HEK293 (cell line): Measurements from ENCODE around the gene SLC35G2.
A peak's percentile ranks its signal among the peaks of the same experiment; 100 is the strongest.

Experiments used
- CTCF ChIA-PET: fragments of 350-600 bp; formaldehyde crosslinking; extraction: SDS; loops from one replicate; lab custom pipeline; 2021; ENCODE audit warnings: antibody characterized with exemption; lab: Yijun Ruan, JAX
- POLR2A ChIA-PET: fragments of 300-600 bp; formaldehyde crosslinking; extraction: SDS; loops from one replicate; lab custom pipeline; 2020; ENCODE audit warnings: antibody characterized with exemption, inconsistent platforms; lab: Yijun Ruan, JAX
- H3K27ac ChIP-seq: fragments of 200-500 bp; sonication (Bioruptor generic); 2 replicates; pipeline ENCODE4 v1.5.1; 2014; ENCODE audit warnings: low read depth, low read length, control low read depth, inconsistent platforms; ENCODE audit errors: extremely low read depth
- H3K36me3 ChIP-seq, 2 experiments: fragments of 200-500 bp in 1 of 2; sonication (Bioruptor generic) in 1 of 2; 1 replicate in 1 of 2; 2 replicates in 1 of 2; pipeline ENCODE4 v1.5.1; 2014 to 2017; ENCODE audit warnings: inconsistent platforms in 2 of 2, low read length in 2 of 2; ENCODE audit not compliant: control insufficient read depth in 2 of 2, insufficient read depth in 1 of 2
- H3K4me1 ChIP-seq: fragments of 200-500 bp; sonication (Bioruptor generic); 2 replicates; pipeline ENCODE4 v1.5.1; 2014; ENCODE audit warnings: mild to moderate bottlenecking, low read length, inconsistent platforms; ENCODE audit not compliant: control insufficient read depth, insufficient read depth
- H3K4me3 ChIP-seq: 2 replicates; pipeline ENCODE4 v1.5.1; 2011; ENCODE audit warnings: low read depth, mild to moderate bottlenecking, control low read depth, low read length, moderate library complexity
- H3K9me3 ChIP-seq: fragments of 200-500 bp; sonication (Bioruptor generic); 2 replicates; pipeline ENCODE4 v1.5.1; 2014; ENCODE audit warnings: low read depth, low read length, inconsistent platforms; ENCODE audit not compliant: control insufficient read depth, insufficient read depth
- AEBP2 ChIP-seq: fragments of 450-650 bp; formaldehyde crosslinking; IDR thresholded peaks from 2 replicates; pipeline ENCODE4 v1.5.1; 2016; ENCODE audit warnings: missing biosample characterization, missing genetic modification characterization, borderline replicate concordance
- EGR2 ChIP-seq: fragments of 450-650 bp; formaldehyde crosslinking; IDR thresholded peaks from 2 replicates; pipeline ENCODE4 v1.5.1; 2016; ENCODE audit warnings: low read depth, missing biosample characterization, missing genetic modification characterization
- GFI1B ChIP-seq: fragments of 450-650 bp; formaldehyde crosslinking; IDR thresholded peaks from 2 replicates; pipeline ENCODE4 v1.5.1; 2016; ENCODE audit warnings: missing biosample characterization, missing genetic modification characterization
- MEIS1 ChIP-seq: sonication (generic); formaldehyde crosslinking; IDR thresholded peaks from 2 replicates; pipeline ENCODE4 v1.8.1; 2022; ENCODE audit warnings: missing genetic modification reagents, mild to moderate bottlenecking, borderline replicate concordance
- PRDM6 ChIP-seq: fragments of 450-650 bp; formaldehyde crosslinking; IDR thresholded peaks from 2 replicates; pipeline ENCODE4 v1.5.1; 2017; ENCODE audit warnings: missing biosample characterization, missing genetic modification characterization
- TRIM28 ChIP-seq: IDR thresholded peaks from 2 replicates; pipeline ENCODE4 v1.6.1; 2011; ENCODE audit warnings: low read length, control low read depth, borderline replicate concordance
- ZIC2 ChIP-seq: fragments of 450-650 bp; formaldehyde crosslinking; IDR thresholded peaks from 2 replicates; pipeline ENCODE4 v1.5.1; 2016; ENCODE audit warnings: missing biosample characterization, missing genetic modification characterization
- ZNF112 ChIP-seq: fragments of 450-650 bp; formaldehyde crosslinking; IDR thresholded peaks from 2 replicates; pipeline ENCODE4 v1.5.0; 2017; ENCODE audit warnings: missing biosample characterization, missing genetic modification characterization
- ZNF24 ChIP-seq: fragments of 450-650 bp; formaldehyde crosslinking; IDR thresholded peaks from 2 replicates; pipeline ENCODE4 v1.5.1; 2016; ENCODE audit warnings: missing biosample characterization, missing genetic modification characterization
- ZNF404 ChIP-seq: fragments of 450-650 bp; formaldehyde crosslinking; IDR thresholded peaks from 2 replicates; pipeline ENCODE4 v1.5.1; 2017; ENCODE audit warnings: missing biosample characterization, missing genetic modification characterization
- ZNF449 ChIP-seq: fragments of 450-650 bp; formaldehyde crosslinking; IDR thresholded peaks from 2 replicates; pipeline ENCODE4 v1.5.1; 2017; ENCODE audit warnings: missing biosample characterization, mild to moderate bottlenecking, missing genetic modification characterization, moderate library complexity
- ZNF48 ChIP-seq: fragments of 450-650 bp; formaldehyde crosslinking; IDR thresholded peaks from 2 replicates; pipeline ENCODE4 v1.5.1; 2016; ENCODE audit warnings: missing biosample characterization, missing genetic modification characterization
- ZNF571 ChIP-seq: fragments of 450-650 bp; formaldehyde crosslinking; IDR thresholded peaks from 2 replicates; pipeline ENCODE4 v1.5.0; 2017; ENCODE audit warnings: missing biosample characterization, missing genetic modification characterization
- ZSCAN5A ChIP-seq: fragments of 450-650 bp; formaldehyde crosslinking; IDR thresholded peaks from 2 replicates; pipeline ENCODE4 v1.5.1; 2016; ENCODE audit warnings: missing biosample characterization, missing genetic modification characterization

Gene SLC35G2

GRCh38 chr3:136831461-136831860, 12.5 kb downstream of the SLC35G2 start:
- ChIA-PET CTCF (no interaction called here), POLR2A (no interaction called here)
- peaks cover 6% of the 10 kb centered on the region for H3K4me1 ChIP-seq
- no peaks in the 10 kb centered on the region for H3K9me3 ChIP-seq
- H3K4me3 ChIP-seq = no peak overlapping the region
- no peak overlapping the region for H3K27ac ChIP-seq
- peaks cover 0 to under 1% of the 10 kb centered on the region in 2 experiments; a peak in 2 of 3 replicates for H3K36me3 ChIP-seq
- TF ChIP-seq MEIS1 (CRISPR knock-in tag) (no peak), ZNF24 (no peak), ZSCAN5A (tag by site-specific recombination) (no peak), ZNF112 (tag by site-specific recombination) (no peak), TRIM28 (no peak), ZNF48 (no peak), EGR2 (no peak)
- TF ChIP-seq, all 188 proteins: peak for 0

GRCh38 chr3:136835089-136835812, 16.3 kb downstream of the SLC35G2 start:
- ChIA-PET CTCF (no interaction called here), POLR2A (interaction anchor here (1.1 kb wide), 1 partner anchor 27 kb away, joined by 4 read pairs; the partner anchor contains the start of gene NCK1)
- Histone ChIP-seq H3K27ac (no peak overlapping the region), H3K4me3 (no peak overlapping the region), H3K36me3 (peaks cover 0 to 14% of the 10 kb centered on the region in 2 experiments; a peak in 2 of 3 replicates), H3K4me1 (peaks cover 9% of the 10 kb centered on the region), H3K9me3 (no peaks in the 10 kb centered on the region)
- TF ChIP-seq ZIC2 (tag by site-specific recombination) = no peak
- peak; percentile 81 for TF ChIP-seq PRDM6 (tag by site-specific recombination)

- CTCF ChIA-PET = no interaction called here
Observed at GRCh38 chr3:136835813-136836510, 17.0 kb downstream of the SLC35G2 start.

More at GRCh38 chr3:136835813-136836510, 17.0 kb downstream of the SLC35G2 start:
- Histone ChIP-seq H3K9me3 (no peaks in the 10 kb centered on the region), H3K36me3 (peaks cover 0 to 16% of the 10 kb centered on the region in 2 experiments; a peak in 2 of 3 replicates), H3K27ac (no peak overlapping the region), H3K4me3 (no peak overlapping the region), H3K4me1 (peaks cover 9% of the 10 kb centered on the region)
- TF ChIP-seq ZNF404 (tag by site-specific recombination) (no peak), GFI1B (tag by site-specific recombination) (no peak), ZNF571 (tag by site-specific recombination) (no peak), AEBP2 (no peak), ZNF449 (tag by site-specific recombination) (no peak)
- POLR2A ChIA-PET = interaction anchor here (1.1 kb wide), 1 partner anchor 26 kb away, joined by 4 read pairs; the partner anchor contains the start of gene NCK1
